Measurements from ENCODE around the gene TUBB8B.
"Not testable (repeated sequence)": the region's sequence is repeated elsewhere in the genome, so short reads cannot be mapped to it uniquely, and the experiment has no call there.

TUBB8B gene

GRCh38 chr18:49176-49665 lies at the start of gene TUBB8B:
Gene TUBB8B, minus strand, starts transcription at chr18:49615. Its CDS starts 58 bp downstream, at chr18:49557.
- not testable (repeated sequence) for ATAC-seq, DNase-seq

- DNase-seq (peak; percentile 44), ATAC-seq (peak; percentile 47)
These were observed 48.0 kb upstream of the TUBB8B start for GRCh38 chr18:97252-97914.

- DNase-seq, ATAC-seq: not testable (repeated sequence)
These were observed 47.3 kb upstream of the TUBB8B start for GRCh38 chr18:96767-97131.

- not testable (repeated sequence) for ATAC-seq, DNase-seq
These were observed 46.8 kb upstream of the TUBB8B start for GRCh38 chr18:96101-96766.

- DNase-seq, ATAC-seq: not testable (repeated sequence)
These were observed 46.2 kb upstream of the TUBB8B start for GRCh38 chr18:95580-95979.

- not testable (repeated sequence) for ATAC-seq, DNase-seq
These were observed 44.5 kb upstream of the TUBB8B start for GRCh38 chr18:93897-94408.

- DNase-seq, ATAC-seq: not testable (repeated sequence)
These were observed 42.1 kb upstream of the TUBB8B start for GRCh38 chr18:91561-91960.

- not testable (repeated sequence) for DNase-seq, ATAC-seq
These were observed 41.2 kb upstream of the TUBB8B start for GRCh38 chr18:90396-91193.

GRCh38 chr18:89124-89523 lies 39.7 kb upstream of the TUBB8B start:
- not testable (repeated sequence) for DNase-seq, ATAC-seq

- not testable (repeated sequence) for ATAC-seq, DNase-seq
These were observed 35.4 kb upstream of the TUBB8B start for GRCh38 chr18:84801-85200.

- not testable (repeated sequence) for DNase-seq, ATAC-seq
These were observed 33.3 kb upstream of the TUBB8B start for GRCh38 chr18:82626-83209.

GRCh38 chr18:80881-81280 lies 31.5 kb upstream of the TUBB8B start:
- DNase-seq, ATAC-seq: not testable (repeated sequence)

GRCh38 chr18:80202-80601 lies 30.8 kb upstream of the TUBB8B start:
- DNase-seq, ATAC-seq: not testable (repeated sequence)

- not testable (repeated sequence) for ATAC-seq
These were observed 26.2 kb upstream of the TUBB8B start for GRCh38 chr18:75525-76160.

GRCh38 chr18:73181-73777 lies 23.9 kb upstream of the TUBB8B start:
- not testable (repeated sequence) for DNase-seq, ATAC-seq

More at GRCh38 chr18:75525-76160, 26.2 kb upstream of the TUBB8B start:
- DNase-seq: not testable (repeated sequence)

GRCh38 chr18:67701-68100 lies 18.3 kb upstream of the TUBB8B start:
- DNase-seq, ATAC-seq: not testable (repeated sequence)

- not testable (repeated sequence) for DNase-seq, ATAC-seq
These were observed 14.9 kb upstream of the TUBB8B start for GRCh38 chr18:64279-64678.

- not testable (repeated sequence) for DNase-seq, ATAC-seq
These were observed 14.2 kb upstream of the TUBB8B start for GRCh38 chr18:63656-64055.

GRCh38 chr18:54388-54787 lies 5.0 kb upstream of the TUBB8B start:
- DNase-seq, ATAC-seq: not testable (repeated sequence)

GRCh38 chr18:48696-49095 lies 719 bp downstream of the TUBB8B start:
- not testable (repeated sequence) for ATAC-seq

More at GRCh38 chr18:48696-49095, 719 bp downstream of the TUBB8B start:
- DNase-seq: not testable (repeated sequence)
